Measurements from ENCODE around the gene TMIGD2.

- TF ChIP-seq YY1 (IDR thresholded peaks at IDR 0.05; ENCODE audit: low read depth) = no peak
- TF ChIP-seq FOXM1 (IDR thresholded peaks at IDR 0.05; ENCODE audit: borderline replicate concordance, low read depth) = no peak
- no peak for TF ChIP-seq EP300 (IDR thresholded peaks at IDR 0.05; ENCODE audit: borderline replicate concordance)
- no peak for TF ChIP-seq CREB1 (IDR thresholded peaks at IDR 0.05; ENCODE audit: low read depth)
- TF ChIP-seq TAF1 (IDR thresholded peaks at IDR 0.05; ENCODE audit: low read depth) = no peak
- no peak for TF ChIP-seq RAD21 (IDR thresholded peaks at IDR 0.05; ENCODE audit: low read depth)
- TF ChIP-seq, protein P1, sequence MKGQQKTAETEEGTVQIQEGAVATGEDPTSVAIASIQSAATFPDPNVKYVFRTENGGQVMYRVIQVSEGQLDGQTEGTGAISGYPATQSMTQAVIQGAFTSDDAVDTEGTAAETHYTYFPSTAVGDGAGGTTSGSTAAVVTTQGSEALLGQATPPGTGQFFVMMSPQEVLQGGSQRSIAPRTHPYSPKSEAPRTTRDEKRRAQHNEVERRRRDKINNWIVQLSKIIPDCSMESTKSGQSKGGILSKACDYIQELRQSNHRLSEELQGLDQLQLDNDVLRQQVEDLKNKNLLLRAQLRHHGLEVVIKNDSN (IDR thresholded peaks at IDR 0.05) = no peak
- TF ChIP-seq, protein P2, sequence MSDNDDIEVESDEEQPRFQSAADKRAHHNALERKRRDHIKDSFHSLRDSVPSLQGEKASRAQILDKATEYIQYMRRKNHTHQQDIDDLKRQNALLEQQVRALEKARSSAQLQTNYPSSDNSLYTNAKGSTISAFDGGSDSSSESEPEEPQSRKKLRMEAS (IDR thresholded peaks at IDR 0.05) = no peak
- TF ChIP-seq, protein P3, sequence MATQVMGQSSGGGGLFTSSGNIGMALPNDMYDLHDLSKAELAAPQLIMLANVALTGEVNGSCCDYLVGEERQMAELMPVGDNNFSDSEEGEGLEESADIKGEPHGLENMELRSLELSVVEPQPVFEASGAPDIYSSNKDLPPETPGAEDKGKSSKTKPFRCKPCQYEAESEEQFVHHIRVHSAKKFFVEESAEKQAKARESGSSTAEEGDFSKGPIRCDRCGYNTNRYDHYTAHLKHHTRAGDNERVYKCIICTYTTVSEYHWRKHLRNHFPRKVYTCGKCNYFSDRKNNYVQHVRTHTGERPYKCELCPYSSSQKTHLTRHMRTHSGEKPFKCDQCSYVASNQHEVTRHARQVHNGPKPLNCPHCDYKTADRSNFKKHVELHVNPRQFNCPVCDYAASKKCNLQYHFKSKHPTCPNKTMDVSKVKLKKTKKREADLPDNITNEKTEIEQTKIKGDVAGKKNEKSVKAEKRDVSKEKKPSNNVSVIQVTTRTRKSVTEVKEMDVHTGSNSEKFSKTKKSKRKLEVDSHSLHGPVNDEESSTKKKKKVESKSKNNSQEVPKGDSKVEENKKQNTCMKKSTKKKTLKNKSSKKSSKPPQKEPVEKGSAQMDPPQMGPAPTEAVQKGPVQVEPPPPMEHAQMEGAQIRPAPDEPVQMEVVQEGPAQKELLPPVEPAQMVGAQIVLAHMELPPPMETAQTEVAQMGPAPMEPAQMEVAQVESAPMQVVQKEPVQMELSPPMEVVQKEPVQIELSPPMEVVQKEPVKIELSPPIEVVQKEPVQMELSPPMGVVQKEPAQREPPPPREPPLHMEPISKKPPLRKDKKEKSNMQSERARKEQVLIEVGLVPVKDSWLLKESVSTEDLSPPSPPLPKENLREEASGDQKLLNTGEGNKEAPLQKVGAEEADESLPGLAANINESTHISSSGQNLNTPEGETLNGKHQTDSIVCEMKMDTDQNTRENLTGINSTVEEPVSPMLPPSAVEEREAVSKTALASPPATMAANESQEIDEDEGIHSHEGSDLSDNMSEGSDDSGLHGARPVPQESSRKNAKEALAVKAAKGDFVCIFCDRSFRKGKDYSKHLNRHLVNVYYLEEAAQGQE (IDR thresholded peaks at IDR 0.05; ENCODE audit: low read depth) = no peak
- no peak for TF ChIP-seq EGR1 (IDR thresholded peaks at IDR 0.05)
- no peak for TF ChIP-seq ZBTB7A (IDR thresholded peaks at IDR 0.05; ENCODE audit: low read depth)
- no peak for TF ChIP-seq TEAD4 (IDR thresholded peaks at IDR 0.05)
- no peak for TF ChIP-seq NFIC (IDR thresholded peaks at IDR 0.05)
- TF ChIP-seq CEBPB (IDR thresholded peaks at IDR 0.05) = no peak
Observed at GRCh38 chr19:4303819-4304537, 1.8 kb upstream of the TMIGD2 start.

All from Ishikawa (cell line).